Midbrain (tissue), 1 donor: ENCODE measurements around the gene BAHCC1.

Experiments
- DNase-seq: peaks from one replicate; lab custom pipeline; 2025; lab: John Stamatoyannopoulos, UW

Gene BAHCC1

DNA sequence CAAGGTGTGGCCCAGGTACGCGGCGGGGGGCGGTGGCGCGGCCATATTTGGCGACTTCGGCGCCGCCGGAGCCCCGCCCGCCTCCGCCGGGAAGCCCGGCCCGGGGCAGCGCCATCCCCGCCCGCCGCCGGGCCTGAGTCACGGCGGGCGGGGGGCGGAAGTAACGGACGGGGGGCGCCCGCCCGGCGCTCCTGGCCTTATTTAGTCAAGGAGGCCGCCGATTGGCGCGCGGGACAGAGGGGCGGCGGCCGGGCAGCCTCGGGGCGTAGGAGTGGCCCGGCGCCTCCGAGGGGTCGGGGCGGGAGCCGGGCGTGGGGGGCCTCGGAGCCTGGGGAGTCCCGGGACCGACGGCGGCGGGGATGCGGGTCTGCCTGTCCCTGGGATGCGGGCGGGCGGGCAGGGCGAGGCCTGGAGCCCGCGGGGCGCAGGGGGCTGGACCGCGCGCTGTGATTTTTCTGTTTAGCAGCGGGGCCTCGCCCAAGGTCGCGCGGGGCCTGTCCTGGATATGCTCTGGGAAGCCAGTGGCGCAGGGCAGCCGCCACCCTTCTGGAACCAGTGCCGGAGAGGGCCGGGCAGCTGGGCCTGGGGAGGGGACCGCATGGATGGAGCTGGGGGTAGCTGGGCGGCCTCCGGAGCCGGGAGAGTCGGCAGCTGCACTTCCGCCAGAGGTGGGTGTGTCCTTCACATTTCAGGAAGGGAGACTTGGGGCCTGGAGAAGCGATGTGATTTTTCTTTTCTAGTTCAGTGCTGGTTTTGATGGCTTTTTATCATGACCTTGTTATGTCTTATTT, 119.7 kb downstream of the BAHCC1 start:
- peak; percentile 30 for DNase-seq

DNA sequence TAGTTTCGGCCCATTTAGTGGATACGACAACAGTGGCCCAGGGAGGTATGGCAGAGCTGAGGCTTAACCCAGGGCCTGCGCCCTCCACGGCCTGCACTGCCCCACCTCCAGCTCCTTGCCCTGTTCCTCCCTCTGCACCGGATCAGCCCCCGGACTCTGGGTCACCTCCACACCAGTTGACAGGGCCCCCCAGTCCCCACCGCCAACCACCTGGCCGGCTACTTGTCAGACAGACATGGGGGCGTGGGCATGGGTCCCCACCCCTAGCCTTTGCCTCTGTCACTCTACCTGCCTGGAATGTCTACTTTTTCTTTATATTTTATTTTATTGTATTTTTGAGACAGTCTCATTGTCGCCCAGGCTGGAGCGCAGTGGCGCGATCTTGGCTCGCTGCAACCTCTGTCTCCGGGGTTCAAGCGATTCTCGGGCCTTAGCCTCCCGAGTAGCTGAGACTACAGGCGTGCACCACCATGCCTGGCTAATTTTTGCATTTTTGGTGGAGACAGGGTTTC, 120.3 kb downstream of the BAHCC1 start:
- no peak for DNase-seq
